GM12872 (cell line): ENCODE data around the gene MTHFD2L.

Source experiments
- CTCF ChIP-seq: IDR thresholded peaks from 3 replicates; pipeline ENCODE4 v1.5.1; 2011; ENCODE audit warnings: low read depth, mild to moderate bottlenecking, low read length, moderate library complexity; ENCODE audit not compliant: insufficient read depth

The MTHFD2L gene

GRCh38 chr4:74123065-74123728, 34.7 kb upstream of the MTHFD2L start:
- TF ChIP-seq CTCF, result no peak

DNA sequence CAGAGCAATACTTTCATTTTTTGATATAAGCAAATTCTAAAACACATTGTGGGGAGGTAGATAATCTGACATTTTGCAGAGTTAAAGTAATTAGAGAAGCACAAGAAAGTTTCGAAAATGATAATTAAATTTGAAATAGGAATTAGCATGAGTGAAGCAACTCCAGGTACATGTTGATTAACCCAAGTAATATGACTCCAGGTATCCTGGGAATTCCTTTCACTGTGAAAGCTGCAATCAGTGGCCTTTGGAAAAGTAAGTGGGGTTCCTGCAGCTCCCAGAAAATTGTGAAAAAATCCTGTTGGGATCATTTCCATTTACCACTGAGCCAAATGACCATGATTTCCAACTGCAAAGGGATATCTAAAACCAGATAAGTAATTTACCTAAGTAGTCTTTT, 32.9 kb upstream of the MTHFD2L start:
- no peak for TF ChIP-seq CTCF

DNA sequence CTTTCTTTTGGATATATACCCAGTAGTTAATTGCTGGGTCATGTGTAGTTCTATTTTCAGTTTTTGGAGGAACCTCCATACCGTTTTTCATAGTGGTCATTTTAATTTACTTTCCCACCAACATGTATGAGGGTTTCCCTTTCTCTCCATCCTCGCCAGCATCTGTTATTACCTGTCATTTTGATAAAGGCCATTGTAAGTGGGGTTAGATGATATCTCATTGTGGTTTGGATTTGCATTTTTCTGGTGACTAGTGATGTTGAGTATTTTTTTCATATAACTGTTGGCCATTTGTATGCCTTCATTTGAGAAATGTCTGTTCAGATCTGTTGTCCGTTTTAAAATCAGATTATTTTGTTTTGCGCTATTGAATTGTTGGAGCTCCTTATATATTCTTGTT, 30.2 kb upstream of the MTHFD2L start:
- TF ChIP-seq CTCF, result no peak

GRCh38 chr4:74132944-74133343, 25.0 kb upstream of the MTHFD2L start:
- no peak for TF ChIP-seq CTCF

DNA sequence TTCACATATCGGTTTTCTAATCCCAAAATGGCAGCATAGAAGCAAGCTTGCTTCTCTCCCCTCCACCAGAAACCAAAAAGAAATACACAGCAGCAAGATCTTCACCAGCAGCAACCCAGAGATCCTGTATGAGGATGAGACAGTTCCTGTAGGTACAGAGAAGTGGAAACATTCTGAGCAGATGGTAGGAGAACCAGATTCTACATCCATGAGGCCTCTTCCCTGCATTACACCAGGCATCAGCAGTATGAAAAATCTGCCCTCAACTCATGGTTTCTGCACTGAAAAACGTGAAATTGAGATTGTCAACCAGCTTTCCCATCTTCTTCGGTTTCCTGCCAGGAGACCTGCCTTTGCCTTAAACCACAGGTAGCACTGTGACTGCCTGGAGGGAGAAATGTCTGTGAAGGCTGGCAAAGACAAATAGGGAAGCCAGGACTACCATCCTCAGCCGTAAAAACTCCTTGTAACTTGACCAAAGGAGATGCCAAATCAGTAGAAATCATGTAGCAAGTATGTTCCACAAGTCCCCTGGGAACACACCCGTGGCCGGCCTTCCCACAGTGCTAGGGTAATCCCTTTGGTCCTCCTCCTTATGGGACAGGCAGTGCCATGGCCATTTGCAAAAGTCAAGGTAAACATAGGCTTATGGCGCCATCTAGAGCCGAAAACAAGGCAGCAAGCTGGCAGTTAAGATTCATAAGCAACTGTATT, 24.0 kb upstream of the MTHFD2L start:
- TF ChIP-seq CTCF, result peak; percentile 66

DNA sequence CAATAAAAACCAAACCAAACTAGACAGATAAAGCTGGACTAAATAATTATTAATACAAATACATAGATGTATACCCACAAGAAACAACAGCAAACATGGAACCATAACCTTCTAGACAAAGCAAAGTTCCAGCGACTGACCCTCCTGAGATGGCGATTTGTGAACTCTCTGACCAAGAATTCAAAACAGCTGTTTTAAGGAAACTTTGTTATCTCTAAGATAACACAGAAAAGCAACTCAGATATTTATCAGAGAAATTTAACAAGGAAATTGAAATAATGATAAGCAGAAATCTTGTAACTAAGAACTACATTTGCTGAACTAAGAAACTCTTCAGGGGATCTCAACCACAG, 23.4 kb upstream of the MTHFD2L start:
- TF ChIP-seq CTCF, result no peak

GRCh38 chr4:74146581-74147129, 11.3 kb upstream of the MTHFD2L start:
- no peak for TF ChIP-seq CTCF
